ENCODE data around the gene PARD3.

The PARD3 gene

DNA sequence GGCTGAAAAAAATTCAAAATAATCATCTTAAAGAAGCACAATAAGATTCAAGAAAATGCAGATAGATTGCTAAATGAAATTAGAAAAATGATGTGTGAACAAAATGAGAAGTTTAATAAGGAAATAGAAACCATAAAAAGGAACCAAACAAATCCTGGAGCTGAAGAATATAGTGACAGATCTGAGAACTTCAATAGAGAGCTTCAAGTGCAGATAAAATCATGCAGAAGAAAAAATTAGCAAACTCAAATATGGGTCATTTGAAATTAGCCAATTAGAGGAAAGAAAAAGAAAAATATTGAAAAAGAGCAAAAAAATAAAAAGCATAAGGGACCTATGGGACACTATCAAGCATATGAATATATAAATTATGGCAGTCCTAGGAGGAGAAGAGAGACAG lies 720.1 kb downstream of the PARD3 start:
- Histone ChIP-seq H3K27me3 (replicated peaks; ENCODE audit: control insufficient read depth, insufficient read depth, low read length) (no peaks in the 10 kb centered on the region), H3K36me3 (ENCODE audit: control insufficient read depth, insufficient read depth, low read length) (no peaks in the 10 kb centered on the region), H3K4me3 (replicated peaks; ENCODE audit: low read depth, low read length) (no peak overlapping the region)
- no peak for DNase-seq (ENCODE audit: extremely low read depth, insufficient read length)
- TF ChIP-seq, protein P1, sequence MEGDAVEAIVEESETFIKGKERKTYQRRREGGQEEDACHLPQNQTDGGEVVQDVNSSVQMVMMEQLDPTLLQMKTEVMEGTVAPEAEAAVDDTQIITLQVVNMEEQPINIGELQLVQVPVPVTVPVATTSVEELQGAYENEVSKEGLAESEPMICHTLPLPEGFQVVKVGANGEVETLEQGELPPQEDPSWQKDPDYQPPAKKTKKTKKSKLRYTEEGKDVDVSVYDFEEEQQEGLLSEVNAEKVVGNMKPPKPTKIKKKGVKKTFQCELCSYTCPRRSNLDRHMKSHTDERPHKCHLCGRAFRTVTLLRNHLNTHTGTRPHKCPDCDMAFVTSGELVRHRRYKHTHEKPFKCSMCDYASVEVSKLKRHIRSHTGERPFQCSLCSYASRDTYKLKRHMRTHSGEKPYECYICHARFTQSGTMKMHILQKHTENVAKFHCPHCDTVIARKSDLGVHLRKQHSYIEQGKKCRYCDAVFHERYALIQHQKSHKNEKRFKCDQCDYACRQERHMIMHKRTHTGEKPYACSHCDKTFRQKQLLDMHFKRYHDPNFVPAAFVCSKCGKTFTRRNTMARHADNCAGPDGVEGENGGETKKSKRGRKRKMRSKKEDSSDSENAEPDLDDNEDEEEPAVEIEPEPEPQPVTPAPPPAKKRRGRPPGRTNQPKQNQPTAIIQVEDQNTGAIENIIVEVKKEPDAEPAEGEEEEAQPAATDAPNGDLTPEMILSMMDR (IDR thresholded peaks at IDR 0.05; ENCODE audit: insufficient read depth, low read length, poor library complexity, severe bottlenecking) = no peak

DNA sequence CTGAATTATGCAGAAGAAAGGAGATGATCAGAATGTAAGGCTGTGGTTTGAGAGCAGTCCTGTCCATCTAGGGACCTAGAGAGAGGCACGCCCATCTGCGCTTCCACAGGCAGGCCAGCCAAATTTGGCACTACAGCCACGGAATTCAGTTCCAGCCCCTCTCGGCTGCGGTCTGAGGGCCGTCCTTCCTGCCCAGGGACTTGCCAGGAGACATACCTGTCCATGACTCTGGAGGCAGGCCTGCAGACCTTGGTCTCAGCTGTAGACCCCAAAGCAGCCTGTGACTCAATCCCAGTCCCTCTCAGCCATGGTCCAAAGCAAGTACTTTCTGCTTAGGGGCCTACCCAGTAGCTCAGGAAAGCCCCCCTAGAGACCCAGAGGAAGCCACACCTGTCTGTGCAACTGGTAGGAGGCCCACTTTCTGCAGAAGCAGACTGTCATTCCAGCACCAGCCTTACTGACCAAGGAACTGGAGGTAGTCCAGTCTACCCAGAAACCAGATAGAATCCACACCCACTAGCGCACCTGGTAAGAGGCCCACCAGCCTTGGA lies 720.9 kb downstream of the PARD3 start:
- TF ChIP-seq, protein P1 (IDR thresholded peaks at IDR 0.05; ENCODE audit: insufficient read depth, low read length, poor library complexity, severe bottlenecking) = no peak
- no peaks in the 10 kb centered on the region for H3K36me3 ChIP-seq (ENCODE audit: control insufficient read depth, insufficient read depth, low read length)
- no peaks in the 10 kb centered on the region for H3K27me3 ChIP-seq (replicated peaks; ENCODE audit: control insufficient read depth, insufficient read depth, low read length)
- no peak for DNase-seq (ENCODE audit: extremely low read depth, insufficient read length)
- H3K4me3 ChIP-seq (replicated peaks; ENCODE audit: low read depth, low read length) = no peak overlapping the region

DNA sequence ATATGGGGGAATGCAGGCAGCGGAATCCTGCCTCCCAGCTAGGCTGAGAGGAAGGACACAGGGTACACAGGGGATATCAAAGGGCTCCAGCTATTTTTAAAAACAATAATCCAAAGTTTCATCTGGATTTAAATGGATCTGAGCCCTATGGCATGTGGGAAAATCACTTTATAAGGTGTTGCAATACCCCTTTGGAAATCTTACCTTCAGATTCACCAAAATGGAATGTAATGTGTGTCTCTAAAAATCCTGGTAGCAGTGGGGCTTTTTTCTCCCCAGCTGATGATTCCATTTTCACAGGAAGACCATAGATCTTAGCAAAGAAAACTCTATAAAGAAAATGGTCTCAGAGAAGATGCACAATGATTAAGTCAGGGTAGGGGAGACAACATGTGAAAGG lies 722.2 kb downstream of the PARD3 start:
- H3K36me3 ChIP-seq (ENCODE audit: control insufficient read depth, insufficient read depth, low read length) = no peaks in the 10 kb centered on the region
- no peaks in the 10 kb centered on the region for H3K27me3 ChIP-seq (replicated peaks; ENCODE audit: control insufficient read depth, insufficient read depth, low read length)
- H3K4me3 ChIP-seq (replicated peaks; ENCODE audit: low read depth, low read length) = no peak overlapping the region
- TF ChIP-seq, protein P1 (IDR thresholded peaks at IDR 0.05; ENCODE audit: insufficient read depth, low read length, poor library complexity, severe bottlenecking) = no peak
- DNase-seq (ENCODE audit: extremely low read depth, insufficient read length) = no peak

DNA sequence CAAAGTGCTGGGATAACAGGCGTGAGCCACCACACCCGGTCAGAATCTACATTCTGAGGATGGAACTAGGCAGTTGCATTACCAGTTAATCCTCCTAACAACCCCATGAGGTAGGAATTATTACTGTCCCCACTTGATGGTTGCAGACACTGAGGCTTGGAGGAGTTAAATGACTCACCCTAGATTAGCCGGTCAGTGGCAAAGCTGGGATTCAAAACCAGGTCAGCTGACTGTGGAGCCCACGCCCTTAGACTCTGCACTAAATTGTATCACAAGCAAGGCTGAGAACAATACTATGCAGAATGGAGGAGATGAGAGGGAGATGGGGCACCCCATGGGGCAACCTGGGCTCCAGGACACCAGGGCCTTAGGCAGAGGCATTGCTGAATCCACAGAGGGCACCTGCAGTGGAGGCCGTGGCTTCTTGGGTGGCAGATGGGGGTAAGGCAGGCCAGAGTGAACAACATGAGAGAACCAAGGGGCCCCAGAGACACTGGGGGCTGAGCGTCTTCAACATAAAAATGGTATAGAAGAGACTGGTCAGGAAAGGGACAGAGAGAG lies 723.4 kb downstream of the PARD3 start:
- no peak overlapping the region for H3K4me3 ChIP-seq (replicated peaks; ENCODE audit: low read depth, low read length)
- no peak for DNase-seq (ENCODE audit: extremely low read depth, insufficient read length)
- TF ChIP-seq, protein P1 (IDR thresholded peaks at IDR 0.05; ENCODE audit: insufficient read depth, low read length, poor library complexity, severe bottlenecking) = no peak
- H3K36me3 ChIP-seq (ENCODE audit: control insufficient read depth, insufficient read depth, low read length) = no peaks in the 10 kb centered on the region
- H3K27me3 ChIP-seq (replicated peaks; ENCODE audit: control insufficient read depth, insufficient read depth, low read length) = no peaks in the 10 kb centered on the region

DNA sequence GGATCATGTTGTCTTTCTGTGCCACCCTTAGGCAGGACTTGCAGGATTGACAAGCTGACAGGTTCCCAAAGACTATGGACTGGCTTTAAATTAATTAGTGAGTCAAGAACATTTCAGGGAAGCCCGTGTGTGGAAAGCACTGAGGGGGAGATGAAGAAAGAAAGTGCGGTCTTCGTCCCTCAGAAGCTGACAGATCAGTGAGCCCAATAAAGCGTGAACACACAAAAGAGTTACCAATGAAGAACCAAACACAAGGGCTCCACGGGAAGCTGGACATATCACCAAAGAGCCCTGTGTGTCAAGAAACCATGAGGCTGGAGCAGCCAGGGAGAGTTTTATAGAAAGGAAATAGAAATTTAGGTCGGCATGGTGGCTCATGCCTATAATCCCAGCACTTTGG lies 725.8 kb downstream of the PARD3 start:
- no peak for DNase-seq (ENCODE audit: extremely low read depth, insufficient read length)
- no peaks in the 10 kb centered on the region for H3K36me3 ChIP-seq (ENCODE audit: control insufficient read depth, insufficient read depth, low read length)
- TF ChIP-seq, protein P1 (IDR thresholded peaks at IDR 0.05; ENCODE audit: insufficient read depth, low read length, poor library complexity, severe bottlenecking) = no peak
- H3K4me3 ChIP-seq (replicated peaks; ENCODE audit: low read depth, low read length) = no peak overlapping the region
- no peaks in the 10 kb centered on the region for H3K27me3 ChIP-seq (replicated peaks; ENCODE audit: control insufficient read depth, insufficient read depth, low read length)

All from GM06990 (cell line).